Fibroblast of pulmonary artery (primary cell): ENCODE measurements around the gene HIVEP3.

Experiments used
- DNase-seq: peaks from one replicate; pipeline ENCODE4 v3.0.0-alpha.2; 2010; ENCODE audit warnings: low read depth
- H3K4me3 ChIP-seq: replicated peaks from 2 replicates; pipeline ENCODE4 v1.5.1; 2011; ENCODE audit warnings: low read depth, mild to moderate bottlenecking, control low read depth, low read length, moderate library complexity
- TF ChIP-seq, protein P1 (sequence below): IDR thresholded peaks from 2 replicates; pipeline ENCODE4 v1.5.1; 2011; ENCODE audit warnings: mild to moderate bottlenecking, control low read depth, low read length, inconsistent platforms; ENCODE audit errors: missing control alignments

Gene HIVEP3

DNA sequence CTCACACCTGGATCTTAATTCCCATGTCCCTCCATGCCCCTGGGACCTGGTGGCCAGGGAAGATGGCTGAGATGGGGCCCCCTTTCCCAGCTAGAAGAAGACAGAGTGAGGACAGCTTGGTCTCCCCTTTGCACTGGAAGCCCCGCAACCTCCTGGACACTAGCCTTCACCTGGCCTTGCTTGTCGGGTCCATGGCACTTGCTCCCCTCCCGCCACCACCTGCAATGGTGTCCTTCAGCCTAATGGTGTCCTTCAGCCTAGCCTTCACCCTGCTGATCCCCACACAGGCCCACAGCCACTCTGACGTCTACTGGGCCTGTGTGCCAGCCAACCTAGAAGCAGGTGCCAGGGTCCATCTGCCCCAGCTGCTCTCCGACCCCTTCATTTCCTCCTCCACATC lies 388.3 kb downstream of the HIVEP3 start:
- TF ChIP-seq, protein P1, sequence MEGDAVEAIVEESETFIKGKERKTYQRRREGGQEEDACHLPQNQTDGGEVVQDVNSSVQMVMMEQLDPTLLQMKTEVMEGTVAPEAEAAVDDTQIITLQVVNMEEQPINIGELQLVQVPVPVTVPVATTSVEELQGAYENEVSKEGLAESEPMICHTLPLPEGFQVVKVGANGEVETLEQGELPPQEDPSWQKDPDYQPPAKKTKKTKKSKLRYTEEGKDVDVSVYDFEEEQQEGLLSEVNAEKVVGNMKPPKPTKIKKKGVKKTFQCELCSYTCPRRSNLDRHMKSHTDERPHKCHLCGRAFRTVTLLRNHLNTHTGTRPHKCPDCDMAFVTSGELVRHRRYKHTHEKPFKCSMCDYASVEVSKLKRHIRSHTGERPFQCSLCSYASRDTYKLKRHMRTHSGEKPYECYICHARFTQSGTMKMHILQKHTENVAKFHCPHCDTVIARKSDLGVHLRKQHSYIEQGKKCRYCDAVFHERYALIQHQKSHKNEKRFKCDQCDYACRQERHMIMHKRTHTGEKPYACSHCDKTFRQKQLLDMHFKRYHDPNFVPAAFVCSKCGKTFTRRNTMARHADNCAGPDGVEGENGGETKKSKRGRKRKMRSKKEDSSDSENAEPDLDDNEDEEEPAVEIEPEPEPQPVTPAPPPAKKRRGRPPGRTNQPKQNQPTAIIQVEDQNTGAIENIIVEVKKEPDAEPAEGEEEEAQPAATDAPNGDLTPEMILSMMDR, result no peak
- no peak overlapping the region for H3K4me3 ChIP-seq
- no peak for DNase-seq

DNA sequence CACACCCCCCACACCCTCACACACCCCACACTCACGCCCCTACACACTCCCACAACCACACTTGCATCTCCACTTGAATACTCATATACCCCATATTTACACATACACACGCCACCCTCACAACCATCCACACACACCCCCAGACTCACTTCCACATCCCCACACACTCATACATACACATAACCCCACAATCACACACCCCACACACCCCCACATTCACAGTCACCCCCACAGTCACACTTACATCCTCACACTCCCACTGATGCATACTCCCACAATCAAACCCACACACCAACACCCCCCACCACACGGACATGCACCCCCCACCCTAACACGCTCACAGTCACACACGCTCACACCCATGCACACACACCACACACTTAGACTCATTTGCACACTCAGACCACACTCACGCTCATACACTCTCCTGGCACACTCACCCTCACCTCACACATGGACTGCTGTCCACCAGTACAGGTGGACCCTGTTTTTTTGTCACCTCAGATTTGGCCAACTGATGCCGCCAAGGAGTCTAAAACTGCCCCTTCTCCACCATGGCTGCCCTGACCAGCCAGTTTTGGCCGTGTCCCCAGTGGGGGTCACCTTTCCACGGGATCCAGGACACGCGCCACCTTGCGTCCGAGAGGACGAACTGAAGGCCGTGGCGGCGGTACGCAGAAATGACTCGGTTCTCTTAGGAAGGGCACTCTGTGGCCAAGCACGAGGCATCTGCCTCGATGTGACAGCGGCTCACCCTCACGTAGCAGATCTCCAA lies 388.9 kb downstream of the HIVEP3 start:
- H3K4me3 ChIP-seq, result no peak overlapping the region
- no peak for DNase-seq
- TF ChIP-seq, protein P1, result no peak

DNA sequence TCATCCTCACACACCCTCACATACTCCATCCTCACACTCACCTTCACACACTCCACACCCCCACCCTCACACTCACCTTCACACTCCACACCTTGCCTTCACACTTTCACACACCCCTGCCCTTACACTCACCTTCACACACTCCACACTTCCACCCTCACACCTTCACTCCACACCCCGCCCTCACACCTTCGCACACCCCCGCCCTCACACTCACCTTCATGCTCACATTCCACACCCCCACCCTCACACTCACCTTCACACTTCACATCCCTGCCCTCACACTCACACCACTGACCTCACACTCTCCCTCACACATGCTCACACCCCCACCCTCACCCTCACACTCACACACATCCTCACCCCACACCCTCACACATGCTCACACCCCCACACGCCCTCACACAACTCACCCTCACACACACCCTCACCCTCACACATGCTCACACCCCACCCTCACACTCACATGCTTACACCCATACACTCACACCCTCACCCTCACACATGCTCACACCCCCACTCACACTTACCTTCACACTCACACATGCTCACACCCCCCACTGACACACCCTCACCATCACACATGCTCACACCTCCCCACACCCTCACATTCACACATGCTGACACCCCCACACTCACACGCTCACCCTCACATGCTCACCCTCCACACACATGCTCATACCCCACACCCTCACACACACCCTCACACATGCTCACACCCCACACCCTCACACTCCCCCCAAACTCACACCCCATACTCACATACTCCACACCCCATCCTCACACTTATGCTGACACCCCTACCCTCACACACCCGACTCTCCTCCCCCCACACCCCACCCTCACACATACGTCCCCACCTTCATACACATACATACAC lies 389.8 kb downstream of the HIVEP3 start:
- H3K4me3 ChIP-seq, result no peak overlapping the region
- TF ChIP-seq, protein P1, result no peak
- no peak for DNase-seq

DNA sequence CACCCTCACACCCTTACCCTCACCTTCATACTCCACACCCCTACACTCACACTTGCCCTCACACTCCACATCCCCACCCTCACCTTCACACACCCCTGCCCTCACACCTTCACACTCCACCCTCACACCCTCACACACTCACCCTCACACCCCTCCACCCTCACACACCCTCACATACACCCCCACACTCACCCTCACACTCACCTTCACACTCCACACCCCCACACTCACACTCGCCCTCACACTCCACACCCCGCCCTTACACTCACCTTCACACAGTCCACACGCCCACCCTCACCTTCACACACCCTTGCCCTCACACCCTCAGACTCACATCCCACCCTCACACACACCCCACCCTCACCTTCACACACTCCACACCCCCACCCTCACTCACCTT lies 390.6 kb downstream of the HIVEP3 start:
- TF ChIP-seq, protein P1, result no peak
- no peak overlapping the region for H3K4me3 ChIP-seq
- no peak for DNase-seq

DNA sequence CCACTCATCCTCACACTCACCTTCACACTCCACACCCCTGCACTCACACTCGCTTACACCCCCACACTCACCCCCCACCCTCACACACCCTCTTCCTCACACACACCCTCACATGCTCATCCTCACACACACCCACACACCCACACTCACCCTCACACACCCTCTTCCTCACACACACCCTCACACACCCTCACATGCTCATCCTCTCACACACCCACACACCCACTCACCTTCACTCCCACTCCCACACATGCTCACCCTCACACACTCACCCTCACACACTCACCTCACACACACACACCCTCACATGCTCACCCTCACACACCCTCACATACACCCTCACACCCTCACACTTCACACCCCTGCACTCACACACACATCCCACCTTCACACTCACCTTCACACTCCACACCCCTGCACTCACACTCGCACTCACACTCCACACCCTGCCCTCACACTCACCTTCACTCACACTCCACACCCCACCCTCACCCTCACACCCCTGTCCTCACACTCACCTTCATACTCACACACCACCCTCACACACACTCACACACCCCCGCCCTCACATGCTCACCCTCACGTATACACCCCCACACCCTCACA lies 391.7 kb downstream of the HIVEP3 start:
- DNase-seq, result no peak
- H3K4me3 ChIP-seq, result no peak overlapping the region
- TF ChIP-seq, protein P1, result no peak

DNA sequence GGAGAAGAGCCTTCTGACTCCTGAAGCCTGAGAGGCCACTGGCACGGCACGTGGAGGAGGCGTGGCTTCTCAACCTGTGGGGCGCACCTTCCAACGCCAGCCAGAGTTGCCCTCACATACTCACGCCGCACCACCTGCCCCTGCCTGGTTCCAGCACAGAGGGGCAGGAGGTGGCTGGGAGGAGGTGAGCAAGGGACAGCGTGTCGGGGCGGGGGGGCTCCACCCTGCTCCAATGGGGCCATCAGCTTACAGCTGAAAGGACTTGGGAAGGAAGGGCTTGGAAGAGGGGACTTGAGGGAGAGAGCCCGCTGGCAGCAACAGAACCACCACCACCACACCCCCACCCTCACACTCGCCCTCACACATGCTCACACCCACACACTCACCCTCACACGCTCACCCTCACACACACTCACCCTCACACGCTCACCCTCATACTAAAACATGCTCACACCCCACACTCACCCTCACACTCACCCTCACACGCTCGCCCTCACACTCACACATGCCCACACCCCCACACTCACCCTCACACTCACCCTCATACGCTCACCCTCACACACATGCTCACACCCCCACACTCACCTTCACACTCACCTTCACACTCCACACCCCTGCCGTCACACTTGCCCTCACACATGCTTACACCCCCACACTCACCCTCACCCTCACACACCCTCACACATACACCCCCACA lies 392.7 kb downstream of the HIVEP3 start:
- no peak for DNase-seq
- no peak overlapping the region for H3K4me3 ChIP-seq
- TF ChIP-seq, protein P1, result no peak
